Skin of body (tissue), 2 donors: ENCODE measurements around the gene FTSJ3. TPM values are rescaled to one million over a fixed set of nuclear protein-coding genes. Genes with fewer than 3 reads are reported as not detected.

Experiments used
- DNase-seq: peaks from one replicate; lab custom pipeline; 2025; lab: John Stamatoyannopoulos, UW
- total RNA-seq: library from RNA; depleted of rRNA; stranded (reverse); fragments of >200 nt; gene quantifications from one replicate; pipeline ENCODE4 v1.2.3, GENCODE V29; 2014

The FTSJ3 gene
- total RNA-seq, 1 donor from 2014 or later: 33.0 TPM

- no peak for DNase-seq
Measured at GRCh38 chr17:63792055-63792729, 35.3 kb downstream of the FTSJ3 start.

DNA sequence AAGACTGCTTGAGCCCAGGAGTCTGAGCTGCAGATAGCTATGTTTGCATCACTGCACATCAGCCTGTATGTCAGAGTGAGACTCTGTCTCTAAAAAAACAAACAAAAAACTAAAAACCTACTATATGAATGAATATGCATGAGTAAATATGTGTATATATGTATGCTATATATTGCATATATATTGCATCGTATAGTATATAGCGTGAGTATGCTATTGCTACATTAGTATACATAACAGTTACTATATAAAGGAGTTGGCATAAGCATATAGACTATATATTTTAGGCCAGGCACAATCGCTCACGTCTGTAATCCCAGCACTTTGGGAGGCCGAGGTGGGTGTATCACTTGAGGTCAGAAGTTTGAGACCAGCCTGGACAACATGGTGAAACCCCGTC lies 37.4 kb downstream of the FTSJ3 start:
- no peak for DNase-seq

DNA sequence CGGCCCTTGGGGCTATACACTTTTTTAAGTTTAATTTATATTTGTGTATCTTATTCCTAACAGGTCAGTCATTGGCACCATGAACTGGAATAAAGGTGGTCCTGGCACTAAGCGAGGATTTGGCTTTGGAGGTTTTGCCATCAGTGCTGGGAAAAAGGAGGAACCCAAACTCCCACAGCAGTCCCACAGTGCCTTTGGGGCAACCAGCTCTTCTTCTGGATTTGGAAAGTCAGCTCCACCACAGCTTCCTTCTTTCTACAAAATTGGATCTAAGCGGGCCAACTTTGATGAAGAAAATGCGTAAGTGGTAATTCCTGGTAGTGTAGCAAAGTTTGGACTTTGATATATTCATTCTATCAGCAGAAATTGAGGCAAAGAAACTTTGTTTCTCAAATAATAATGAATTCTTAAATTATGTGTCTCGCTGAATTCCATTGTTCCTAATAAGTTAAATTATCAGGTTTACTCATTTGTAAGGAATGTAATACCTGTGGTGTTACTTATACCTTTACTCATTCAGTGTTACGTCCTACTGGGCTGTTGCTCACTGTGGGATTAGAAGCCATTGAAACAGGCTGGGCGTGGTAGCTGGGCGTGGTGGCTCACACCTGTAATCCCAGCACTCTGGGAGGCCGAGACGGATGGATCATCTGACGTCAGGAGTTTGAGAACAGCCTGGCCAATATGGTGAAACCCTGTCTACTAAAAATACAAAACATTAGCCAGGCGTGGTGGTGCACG lies 40.3 kb downstream of the FTSJ3 start:
- no peak for DNase-seq

GRCh38 chr17:63786117-63786516 lies 41.3 kb downstream of the FTSJ3 start:
- no peak for DNase-seq

DNA sequence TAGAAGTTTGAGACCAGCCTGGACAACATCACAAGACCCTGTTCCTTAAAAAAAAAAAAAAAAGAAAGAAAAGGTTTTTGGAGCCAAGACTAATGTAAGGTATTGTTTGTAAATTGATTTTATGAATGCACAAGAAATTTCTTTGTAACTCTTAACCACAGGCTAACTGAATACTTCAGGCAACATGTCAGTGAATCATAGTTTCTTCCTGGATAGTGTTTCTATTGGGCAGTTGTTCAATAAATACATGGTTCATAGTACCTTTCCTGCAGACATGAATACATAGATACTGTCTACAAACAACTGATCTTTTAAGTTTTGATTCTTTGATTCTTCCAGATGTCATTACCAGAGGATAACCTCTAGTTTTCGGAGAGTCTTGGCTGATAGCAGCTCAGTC lies 41.9 kb downstream of the FTSJ3 start:
- DNase-seq: no peak

GRCh38 chr17:63783522-63783921 lies 43.9 kb downstream of the FTSJ3 start:
- DNase-seq: no peak

- no peak for DNase-seq
Measured at GRCh38 chr17:63780928-63781327, 46.5 kb downstream of the FTSJ3 start.

- no peak for DNase-seq
Measured at GRCh38 chr17:63780507-63780906, 47.0 kb downstream of the FTSJ3 start.

- no peak for DNase-seq
Measured at GRCh38 chr17:63775420-63775819, 52.0 kb downstream of the FTSJ3 start.

DNA sequence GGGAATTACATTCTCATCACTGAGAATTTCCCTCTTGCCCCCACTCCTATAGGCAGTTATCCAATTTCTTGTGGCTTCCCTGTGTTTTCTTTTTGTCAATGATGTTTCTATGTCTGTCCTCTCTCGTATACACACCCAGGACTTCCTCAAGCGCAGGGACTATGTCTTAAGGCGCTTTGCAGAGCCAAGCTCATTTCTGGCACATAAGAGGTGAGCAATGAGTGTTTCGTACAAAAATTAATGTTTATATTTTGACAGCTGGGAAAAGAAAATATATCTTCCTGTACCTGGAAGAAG lies 52.5 kb downstream of the FTSJ3 start:
- no peak for DNase-seq

DNA sequence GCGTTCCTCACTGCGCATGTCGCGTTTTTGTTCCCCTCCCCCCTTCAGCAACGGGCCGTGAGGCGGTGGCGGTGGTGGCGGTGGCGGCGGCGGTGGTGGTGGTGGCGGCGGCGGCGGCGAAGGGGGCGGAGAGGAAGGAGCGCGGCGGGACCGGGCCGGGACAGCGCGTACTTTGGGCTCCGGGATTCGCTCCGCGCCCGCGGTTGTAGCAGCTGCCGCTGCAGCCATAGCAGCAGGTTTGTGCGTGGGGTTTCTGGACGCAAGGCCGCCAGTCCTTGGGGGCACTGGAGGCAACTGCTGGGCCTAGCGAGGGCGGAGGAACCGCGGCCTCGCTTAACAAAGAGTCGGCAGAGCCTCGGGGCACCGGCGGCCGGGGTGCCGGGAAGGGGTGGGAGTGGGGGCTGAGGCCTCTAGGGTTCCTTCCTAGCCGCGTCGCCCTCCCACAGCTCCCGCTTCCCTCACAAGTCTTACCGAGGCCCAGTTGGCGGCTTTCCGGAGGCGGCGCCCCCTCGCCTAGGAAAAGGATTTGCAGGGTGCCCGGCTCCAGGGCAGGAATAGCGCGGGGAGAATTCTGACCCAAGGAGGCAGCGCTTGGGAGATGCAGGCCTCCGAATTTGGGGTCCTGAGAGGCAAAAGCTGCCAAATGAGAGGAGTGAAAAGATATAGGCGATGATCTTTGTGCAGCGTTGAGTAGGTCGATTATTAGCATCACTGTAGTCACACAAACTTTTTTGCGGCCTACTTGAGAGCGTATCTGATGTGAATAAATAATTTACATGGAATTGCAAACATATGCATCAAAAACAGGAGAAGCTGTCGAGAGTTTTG lies 53.1 kb downstream of the FTSJ3 start, which contains the start of gene DDX42:
Gene DDX42, plus strand, starts transcription at position 30 of the 828 bp plus-strand sequence. CDS start 12,880 bp downstream, outside the sequence.
- DNase-seq: peak; percentile 32

DNA sequence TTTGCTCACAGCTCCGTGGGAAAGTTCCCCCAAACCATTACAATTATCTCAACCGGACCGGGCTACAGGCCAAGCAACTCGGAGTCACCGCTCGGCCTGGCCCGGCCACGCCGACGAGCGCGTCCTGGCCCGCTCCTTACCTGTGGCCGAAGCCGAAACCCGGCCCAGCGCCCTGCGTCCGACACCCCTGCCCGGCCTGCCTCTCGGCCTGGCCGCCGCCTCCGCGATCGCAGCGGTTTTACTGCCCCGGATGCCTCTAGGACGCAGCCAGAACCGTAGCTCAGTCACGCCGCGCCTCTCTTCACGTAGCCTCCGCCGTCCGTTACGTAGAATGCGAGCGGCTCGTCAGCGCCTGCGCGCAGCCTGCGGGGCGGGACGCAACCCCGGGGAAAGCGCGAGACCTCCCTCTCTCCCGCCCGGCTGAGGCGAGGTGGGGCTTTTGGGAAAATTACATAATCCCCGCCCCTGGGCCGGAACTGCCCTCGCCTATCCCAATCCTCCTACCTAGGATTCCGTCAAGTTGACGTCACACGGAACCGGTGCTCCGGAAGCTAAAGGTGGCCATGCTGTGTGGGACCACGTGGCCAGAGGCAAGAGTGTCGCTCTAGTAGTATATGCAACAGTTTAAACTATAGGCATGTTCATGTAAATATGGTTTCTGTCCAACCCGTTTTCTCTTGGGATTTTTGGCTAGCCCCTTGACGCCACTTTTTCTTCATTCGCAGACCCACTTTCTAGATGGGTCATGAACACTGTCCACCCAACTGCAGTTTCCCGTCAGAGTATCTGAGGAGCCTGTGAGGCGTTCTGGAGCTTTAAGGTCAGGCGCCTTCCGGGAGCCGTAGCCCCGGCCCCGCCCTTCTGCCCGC lies 54.0 kb downstream of the FTSJ3 start, which contains the start of gene CCDC47:
Gene CCDC47, minus strand, starts transcription at position 326 of the 869 bp plus-strand sequence. CDS start 7,422 bp downstream, outside the sequence.
- peak; percentile 99 for DNase-seq

DNA sequence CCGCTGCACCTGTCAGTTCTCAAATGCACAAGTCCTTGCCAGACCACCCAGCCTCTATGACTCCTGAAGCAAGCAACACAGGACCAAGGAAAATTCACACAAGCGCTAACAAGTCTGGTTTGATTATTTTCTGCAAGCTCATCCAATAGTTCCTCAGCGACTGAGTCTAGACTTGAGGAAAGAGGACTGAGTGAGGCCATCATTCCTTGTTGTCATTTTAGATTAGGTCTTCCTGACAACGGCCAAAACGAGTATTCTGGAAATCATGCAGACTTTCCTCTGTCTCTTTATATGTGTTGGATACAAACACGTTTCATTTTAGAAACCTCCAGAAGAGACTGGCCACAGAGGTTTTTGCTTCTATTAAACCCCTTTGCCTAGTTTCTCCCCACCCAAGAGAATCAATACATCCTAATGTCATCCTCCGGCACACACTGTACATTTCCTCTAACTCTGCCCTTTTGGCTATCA lies 54.6 kb downstream of the FTSJ3 start:
- DNase-seq: peak; percentile 26

Other genes starting within 250 kb of the FTSJ3 start
- 7.4 TPM for gene TACO1, start 226.8 kb downstream of the FTSJ3 start, total RNA-seq
- gene MAP3K3, start 205.2 kb downstream of the FTSJ3 start, total RNA-seq: 24.6 TPM
- 9.5 TPM for gene LIMD2, start 127.5 kb downstream of the FTSJ3 start, total RNA-seq
- 28.1 TPM for gene STRADA, start 85.9 kb downstream of the FTSJ3 start, total RNA-seq
- 67.2 TPM for gene CCDC47, start 54.1 kb downstream of the FTSJ3 start, total RNA-seq
- 124 TPM for gene DDX42, start 53.5 kb downstream of the FTSJ3 start, total RNA-seq
- gene PSMC5, start 232 bp downstream of the FTSJ3 start, total RNA-seq: 48.3 TPM
- gene SMARCD2, start 15.0 kb upstream of the FTSJ3 start, total RNA-seq: 83.5 TPM
- gene CSH2, start 46.0 kb upstream of the FTSJ3 start, total RNA-seq: not detected
- gene GH2, start 54.3 kb upstream of the FTSJ3 start, total RNA-seq: not detected
- not detected for gene CSH1, start 68.9 kb upstream of the FTSJ3 start, total RNA-seq
- gene CSHL1, start 83.6 kb upstream of the FTSJ3 start, total RNA-seq: not detected
- not detected for gene GH1, start 91.2 kb upstream of the FTSJ3 start, total RNA-seq
- gene CD79B, start 104.7 kb upstream of the FTSJ3 start, total RNA-seq: 2.2 TPM
- 5.2 TPM for gene SCN4A, start 145.3 kb upstream of the FTSJ3 start, total RNA-seq
- not detected for gene PRR29, start 170.7 kb upstream of the FTSJ3 start, total RNA-seq
- 18.6 TPM for gene ICAM2, start 193.0 kb upstream of the FTSJ3 start, total RNA-seq